ENCODE data around the gene CDH4. TPM values are rescaled to one million over a fixed set of nuclear protein-coding genes. Genes with fewer than 3 reads are reported as not detected.
A peak's percentile ranks its signal among the peaks of the same experiment; 100 is the strongest.

The CDH4 gene
- total RNA-seq, 1 donor from 2014 or later, result 12.1 TPM

- Histone ChIP-seq H3K4me3 (ENCODE audit: low read depth, low read length) (no peak overlapping the region), H3K27me3 (ENCODE audit: control insufficient read depth, insufficient read depth, low read length) (no peaks in the 10 kb centered on the region), H3K36me3 (ENCODE audit: control insufficient read depth, insufficient read depth, low read length) (no peaks in the 10 kb centered on the region)
- TF ChIP-seq CTCF (IDR thresholded peaks at IDR 0.05; ENCODE audit: insufficient read depth, low read length, severe bottlenecking), result no peak
- no peak for FAIRE-seq
- no peak for DNase-seq (ENCODE audit: low read depth)
Measured at GRCh38 chr20:61679473-61679872, 427.4 kb downstream of the CDH4 start.

GRCh38 chr20:61680096-61680495 is 428.0 kb downstream of the CDH4 start:
- no peak for TF ChIP-seq CTCF (IDR thresholded peaks at IDR 0.05; ENCODE audit: insufficient read depth, low read length, severe bottlenecking)
- Histone ChIP-seq H3K36me3 (ENCODE audit: control insufficient read depth, insufficient read depth, low read length) (no peaks in the 10 kb centered on the region), H3K27me3 (ENCODE audit: control insufficient read depth, insufficient read depth, low read length) (no peaks in the 10 kb centered on the region), H3K4me3 (ENCODE audit: low read depth, low read length) (no peak overlapping the region)
- no peak for DNase-seq (ENCODE audit: low read depth)
- no peak for FAIRE-seq

GRCh38 chr20:61682114-61682995 is 430.3 kb downstream of the CDH4 start:
- DNase-seq (ENCODE audit: low read depth) (peak; percentile 45), FAIRE-seq (peak; percentile 50)
- Histone ChIP-seq H3K27me3 (ENCODE audit: control insufficient read depth, insufficient read depth, low read length) (no peaks in the 10 kb centered on the region), H3K4me3 (ENCODE audit: low read depth, low read length) (no peak overlapping the region), H3K36me3 (ENCODE audit: control insufficient read depth, insufficient read depth, low read length) (no peaks in the 10 kb centered on the region)
- TF ChIP-seq CTCF (IDR thresholded peaks at IDR 0.05; ENCODE audit: insufficient read depth, low read length, severe bottlenecking), result no peak

- TF ChIP-seq CTCF (IDR thresholded peaks at IDR 0.05; ENCODE audit: insufficient read depth, low read length, severe bottlenecking), result no peak
- no peak for DNase-seq (ENCODE audit: low read depth)
- Histone ChIP-seq H3K27me3 (ENCODE audit: control insufficient read depth, insufficient read depth, low read length) (no peaks in the 10 kb centered on the region), H3K36me3 (ENCODE audit: control insufficient read depth, insufficient read depth, low read length) (no peaks in the 10 kb centered on the region), H3K4me3 (ENCODE audit: low read depth, low read length) (no peak overlapping the region)
- no peak for FAIRE-seq
Measured at GRCh38 chr20:61682996-61683681, 431.1 kb downstream of the CDH4 start.

- H3K36me3 ChIP-seq (ENCODE audit: control insufficient read depth, insufficient read depth, low read length), result no peaks in the 10 kb centered on the region
- H3K4me3 ChIP-seq (ENCODE audit: low read depth, low read length), result no peak overlapping the region
- FAIRE-seq (no peak), DNase-seq (ENCODE audit: low read depth) (peak; percentile 64)
- H3K27me3 ChIP-seq (ENCODE audit: control insufficient read depth, insufficient read depth, low read length), result no peaks in the 10 kb centered on the region
- TF ChIP-seq CTCF (IDR thresholded peaks at IDR 0.05; ENCODE audit: insufficient read depth, low read length, severe bottlenecking), result no peak
Measured at GRCh38 chr20:61683721-61684120, 431.7 kb downstream of the CDH4 start.
